ENCODE results near the gene MAP7.
"Not testable (repeated sequence)": the region's sequence is repeated elsewhere in the genome, so short reads cannot be mapped to it uniquely, and the experiment has no call there.

Gene MAP7

DNA sequence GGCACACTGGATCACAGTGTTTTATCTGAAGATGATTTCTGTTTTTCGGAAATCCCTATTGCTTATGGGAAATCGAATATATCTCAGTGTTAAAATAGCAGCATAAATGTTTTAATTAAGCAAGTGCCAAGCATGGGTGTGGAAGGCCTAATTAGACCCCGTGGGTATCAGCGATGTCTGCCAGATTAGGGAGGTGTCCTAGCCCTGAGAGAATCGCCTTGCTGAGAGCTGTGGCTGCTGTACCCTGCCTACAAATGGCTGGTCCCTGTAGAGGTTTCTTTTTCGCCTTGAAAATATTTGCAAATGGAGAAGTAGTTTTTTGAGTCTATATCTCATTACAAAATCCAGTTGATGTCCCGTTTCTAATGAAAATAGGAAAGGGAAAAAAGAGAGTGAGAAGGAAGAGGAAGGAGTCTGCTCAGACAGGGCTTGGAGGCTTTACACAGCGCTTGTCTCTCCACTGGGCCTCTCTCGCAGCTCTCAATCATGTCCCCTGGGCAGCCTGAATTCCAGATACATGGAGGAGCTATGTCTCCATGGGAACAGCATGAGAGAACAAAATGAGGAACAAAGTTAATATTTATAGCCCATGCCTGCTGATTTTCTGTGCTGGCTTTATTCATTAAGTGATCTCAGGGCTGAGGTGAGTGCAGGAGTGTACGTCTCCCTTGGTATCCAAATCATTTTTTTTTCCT lies 225.4 kb downstream of the MAP7 start:
- TF ChIP-seq ZNF274 (IDR thresholded peaks at IDR 0.05; ENCODE audit: low read depth, low read length) = no peak
- no peak overlapping the region for H3K4me3 ChIP-seq (ENCODE audit: low read length)

DNA sequence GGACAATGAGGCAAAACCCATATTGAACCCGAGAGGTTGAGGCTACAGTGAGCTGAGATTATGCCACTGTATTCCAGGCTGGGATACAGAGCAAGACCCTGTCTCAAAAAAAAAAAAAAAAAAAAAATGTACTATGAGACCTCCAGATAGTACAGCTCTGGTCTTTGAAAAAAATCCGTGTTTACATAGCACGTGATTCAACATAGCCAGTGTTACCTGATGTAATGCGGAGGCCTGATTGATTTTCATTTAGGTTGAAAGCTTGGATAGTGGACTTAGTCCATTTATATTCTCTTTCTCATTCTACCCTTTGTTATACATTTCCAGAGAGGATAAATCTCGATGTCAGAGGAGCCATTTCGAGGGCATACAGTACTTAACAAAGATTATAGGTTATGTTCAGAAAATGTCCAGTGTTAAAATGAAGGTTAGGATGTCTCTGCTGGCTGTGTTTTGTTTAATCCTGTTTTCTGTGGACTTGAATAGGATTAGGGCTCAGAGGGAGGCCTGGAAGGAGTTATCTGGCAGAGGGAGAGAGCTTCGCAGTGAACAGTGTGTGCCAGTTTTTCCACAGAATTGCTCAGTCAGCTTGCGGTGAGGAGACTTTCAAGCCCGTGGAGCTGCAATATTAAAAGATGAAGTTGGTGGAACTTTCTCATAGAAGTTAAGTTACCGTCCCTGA lies 226.7 kb downstream of the MAP7 start:
- TF ChIP-seq ZNF274 (IDR thresholded peaks at IDR 0.05; ENCODE audit: low read depth, low read length) = no peak
- no peak overlapping the region for H3K4me3 ChIP-seq (ENCODE audit: low read length)

DNA sequence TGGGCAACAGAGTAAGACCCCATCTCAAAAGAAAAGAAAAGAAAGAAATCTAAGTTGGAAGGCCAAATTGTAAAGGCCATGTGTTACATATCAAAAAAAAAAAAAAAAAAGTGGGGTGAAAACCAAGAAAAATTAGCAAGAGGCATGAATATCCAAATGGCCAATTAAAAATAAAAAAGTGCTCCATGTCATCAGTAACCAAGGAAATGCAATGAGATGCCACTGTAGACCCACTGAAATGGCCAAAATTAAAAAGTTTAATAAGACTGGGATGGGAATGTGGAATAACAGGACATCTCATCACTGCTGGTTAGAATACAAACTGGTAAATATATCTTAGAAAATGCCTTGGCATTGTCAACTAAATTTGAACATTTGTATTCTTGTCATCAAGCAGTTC lies 230.5 kb downstream of the MAP7 start:
- no peak for TF ChIP-seq ZNF274 (IDR thresholded peaks at IDR 0.05; ENCODE audit: low read depth, low read length)
- no peak overlapping the region for H3K4me3 ChIP-seq (ENCODE audit: low read length)

DNA sequence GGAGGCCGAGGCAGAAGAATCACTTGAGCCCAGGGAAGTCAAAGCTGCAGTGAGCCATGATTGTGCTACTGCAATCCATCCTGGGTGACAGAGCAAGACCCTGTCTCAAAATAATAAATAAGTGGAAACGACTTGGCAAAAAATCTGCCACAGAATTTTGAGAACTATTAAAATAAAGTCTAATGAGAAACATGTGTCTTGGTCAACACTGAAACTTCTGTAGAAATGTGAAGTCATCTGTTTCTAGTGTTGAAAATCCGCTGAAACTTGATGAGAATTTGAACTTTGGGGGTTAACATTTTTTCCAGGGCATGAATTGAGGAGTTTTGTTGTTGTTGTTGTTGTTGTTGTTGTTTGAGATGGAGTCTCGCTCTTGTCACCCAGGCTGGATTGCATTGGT lies 231.5 kb downstream of the MAP7 start:
- H3K4me3 ChIP-seq (ENCODE audit: low read length) = no peak overlapping the region
- TF ChIP-seq ZNF274 (IDR thresholded peaks at IDR 0.05; ENCODE audit: low read depth, low read length) = no peak

DNA sequence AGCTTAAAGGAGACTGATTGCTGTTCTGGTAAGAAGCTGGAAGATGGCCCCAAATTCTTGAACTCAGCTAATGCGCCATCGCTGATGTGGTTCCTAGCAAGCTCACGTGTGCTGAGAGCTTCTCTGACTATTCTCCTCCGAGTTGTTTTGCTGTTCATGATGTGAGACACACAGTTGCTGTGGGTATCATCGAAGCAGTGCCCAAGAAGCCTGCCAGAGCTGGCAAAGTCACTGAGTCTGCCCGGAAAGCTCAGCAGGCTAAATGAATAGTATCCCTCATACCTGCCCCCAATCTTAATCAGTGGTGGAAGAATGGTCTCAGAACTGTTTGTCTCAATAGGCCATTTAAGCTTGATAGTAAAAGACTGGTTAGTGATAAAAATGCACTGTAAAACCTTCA lies 232.3 kb downstream of the MAP7 start:
- no peak for TF ChIP-seq ZNF274 (IDR thresholded peaks at IDR 0.05; ENCODE audit: low read depth, low read length)
- no peak overlapping the region for H3K4me3 ChIP-seq (ENCODE audit: low read length)

DNA sequence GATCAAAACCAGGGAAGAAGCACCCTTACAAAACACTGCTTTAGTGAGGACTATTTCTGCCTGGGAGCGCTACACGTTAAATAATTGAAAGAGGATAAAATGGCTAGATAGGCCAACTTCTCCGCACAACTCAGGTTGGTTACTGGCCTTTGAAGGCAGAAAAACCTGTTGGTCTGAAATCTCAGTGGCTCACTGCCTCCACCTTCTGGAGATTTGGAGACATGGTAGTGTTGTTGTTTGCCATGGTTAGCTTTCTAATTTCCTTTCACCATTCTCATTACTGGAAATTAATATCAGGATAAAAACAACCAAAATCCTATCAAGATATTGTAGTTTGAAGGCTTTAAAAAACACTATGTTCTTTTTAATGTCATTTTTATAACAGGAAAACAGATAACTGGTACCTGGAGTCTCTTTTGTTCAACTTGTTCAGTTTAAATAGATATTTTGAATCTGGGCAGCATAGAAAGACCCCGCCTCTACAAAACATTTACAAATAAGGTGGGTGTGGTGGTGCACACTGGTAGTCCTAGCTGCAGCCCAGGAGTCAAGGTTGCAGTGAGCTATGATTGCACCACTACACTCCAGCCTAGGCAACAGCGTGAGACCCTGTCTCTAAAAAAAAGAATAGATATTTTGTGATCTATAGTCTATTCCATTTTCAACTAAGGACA lies 233.1 kb downstream of the MAP7 start:
- TF ChIP-seq ZNF274 (IDR thresholded peaks at IDR 0.05; ENCODE audit: low read depth, low read length) = no peak
- H3K4me3 ChIP-seq (ENCODE audit: low read length) = no peak overlapping the region

DNA sequence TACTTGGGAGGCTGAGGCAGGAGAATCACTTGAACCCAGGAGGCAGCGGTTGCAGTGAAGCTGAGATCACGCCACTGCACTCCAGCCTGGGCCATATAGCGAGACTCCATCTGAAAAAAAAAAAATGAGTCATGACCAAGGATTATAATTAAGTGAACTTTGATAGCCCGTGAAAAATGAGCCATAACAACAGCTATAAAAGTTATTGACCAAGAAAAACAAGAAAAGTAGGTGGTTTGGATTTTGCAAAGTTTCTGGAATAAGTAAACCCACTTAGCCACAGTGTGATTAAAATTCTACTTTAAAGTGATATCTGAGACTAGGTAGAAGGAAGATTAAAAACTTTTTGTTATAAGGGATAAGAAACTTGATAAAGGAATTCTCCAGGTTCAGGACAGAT lies 234.6 kb downstream of the MAP7 start:
- no peak overlapping the region for H3K4me3 ChIP-seq (ENCODE audit: low read length)
- TF ChIP-seq ZNF274 (IDR thresholded peaks at IDR 0.05; ENCODE audit: low read depth, low read length) = no peak

DNA sequence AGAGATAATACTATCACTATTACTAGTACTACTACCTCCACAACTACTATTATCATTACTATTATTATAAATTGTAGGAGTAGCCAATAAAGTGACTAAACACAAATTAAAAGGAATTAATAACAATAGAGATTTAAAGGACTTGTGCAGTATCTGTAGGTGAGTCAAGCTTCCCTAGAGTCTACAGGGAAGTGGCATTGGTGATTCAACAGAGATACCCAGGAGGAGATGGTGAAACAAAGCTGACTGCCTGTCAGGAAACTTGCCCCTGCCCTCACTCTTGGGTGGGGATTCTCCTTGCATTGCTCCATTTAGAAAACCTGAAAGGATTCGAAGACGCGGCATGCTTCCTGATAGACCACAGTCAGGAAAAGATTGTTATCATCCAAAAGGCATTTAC lies 237.2 kb downstream of the MAP7 start:
- no peak overlapping the region for H3K4me3 ChIP-seq (ENCODE audit: low read length)
- no peak for TF ChIP-seq ZNF274 (IDR thresholded peaks at IDR 0.05; ENCODE audit: low read depth, low read length)

DNA sequence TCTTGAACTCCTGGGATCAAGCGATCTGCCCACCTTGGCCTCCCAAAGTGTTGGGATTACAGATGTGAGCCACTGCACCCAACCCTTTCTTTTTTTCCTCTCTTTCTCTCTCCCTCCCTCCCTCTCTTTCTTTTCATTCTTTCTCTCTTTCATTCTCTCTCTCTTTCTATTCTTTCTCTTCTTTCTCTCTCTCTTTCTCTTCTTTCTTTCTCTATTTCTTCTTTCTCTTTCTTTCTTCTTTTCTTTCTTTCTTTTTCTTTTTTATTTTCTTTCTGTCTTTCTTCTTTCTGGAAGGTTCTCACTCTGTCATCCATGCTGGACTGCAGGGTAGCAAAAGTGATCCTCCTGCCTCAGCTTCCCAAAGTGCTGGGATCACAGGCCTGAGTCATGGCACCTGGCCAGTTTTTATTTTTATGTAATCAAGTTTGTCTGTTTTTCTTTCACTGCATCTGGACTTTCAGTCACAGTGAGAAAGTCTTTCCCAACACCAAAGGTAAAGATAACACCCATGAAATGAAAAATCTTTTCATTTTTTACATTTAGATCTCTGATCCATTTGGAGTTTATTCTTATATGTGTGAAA lies 240.4 kb downstream of the MAP7 start:
- H3K4me3 ChIP-seq (ENCODE audit: low read length) = no peak overlapping the region
- no peak for TF ChIP-seq ZNF274 (IDR thresholded peaks at IDR 0.05; ENCODE audit: low read depth, low read length)

DNA sequence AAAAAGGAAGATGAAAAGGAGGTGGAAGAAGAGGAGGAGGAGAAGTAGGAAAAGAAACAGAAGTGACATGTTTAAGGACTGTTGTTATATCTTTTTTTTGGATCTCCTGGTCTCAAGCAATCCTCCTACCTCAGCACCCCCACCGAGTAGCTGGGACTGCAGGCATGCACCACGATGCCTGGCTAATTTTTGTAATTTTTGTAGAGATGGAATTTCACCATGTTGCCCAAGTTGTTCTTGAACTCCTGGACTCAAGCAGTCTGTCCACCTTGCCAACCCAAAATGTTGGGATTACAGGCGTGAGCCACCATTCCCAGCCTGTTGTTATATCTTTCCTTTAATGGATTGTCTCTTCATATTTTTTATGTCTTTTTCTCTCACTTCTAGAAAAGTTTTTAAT lies 241.1 kb downstream of the MAP7 start:
- no peak overlapping the region for H3K4me3 ChIP-seq (ENCODE audit: low read length)
- no peak for TF ChIP-seq ZNF274 (IDR thresholded peaks at IDR 0.05; ENCODE audit: low read depth, low read length)

DNA sequence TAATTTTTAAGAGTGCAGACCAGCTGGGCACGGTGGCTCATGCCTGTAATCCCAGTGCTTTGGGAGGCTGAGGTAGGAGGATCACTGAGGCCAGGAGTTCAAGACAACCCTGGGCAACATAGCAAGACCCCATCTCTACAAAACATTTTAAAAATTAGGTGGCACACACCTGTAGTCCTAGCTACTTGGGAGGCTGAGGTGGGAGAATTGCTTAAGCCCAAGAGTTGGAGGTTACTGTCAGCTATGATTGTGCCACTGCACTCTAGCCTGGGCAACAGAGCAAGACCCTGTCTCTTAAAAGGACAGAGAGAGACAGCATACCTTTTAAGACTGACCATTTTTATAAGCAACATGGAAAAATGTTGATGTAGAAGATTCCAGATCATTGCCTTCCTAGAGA lies 241.8 kb downstream of the MAP7 start:
- H3K4me3 ChIP-seq (ENCODE audit: low read length) = not testable (repeated sequence)

DNA sequence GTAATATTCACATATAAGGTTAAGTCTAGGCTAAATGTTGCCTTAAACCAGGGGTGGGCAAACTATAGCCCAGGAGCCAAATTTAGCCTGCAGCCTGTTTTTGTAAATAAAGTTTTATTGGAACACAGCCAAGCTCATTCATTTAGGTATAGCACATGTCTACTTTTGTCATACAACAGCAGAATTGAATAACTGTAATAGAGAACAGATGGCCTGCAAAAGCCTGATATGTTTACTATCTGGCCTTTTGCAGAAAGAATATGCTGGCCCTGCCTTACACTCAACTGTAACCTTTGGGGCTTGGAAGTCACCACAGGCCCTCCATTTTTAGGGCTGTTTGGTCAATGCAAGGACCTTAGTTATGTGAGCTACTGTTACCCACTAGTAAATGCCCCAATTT lies 242.9 kb downstream of the MAP7 start:
- H3K4me3 ChIP-seq (ENCODE audit: low read length) = no peak overlapping the region
- TF ChIP-seq ZNF274 (IDR thresholded peaks at IDR 0.05; ENCODE audit: low read depth, low read length) = no peak

DNA sequence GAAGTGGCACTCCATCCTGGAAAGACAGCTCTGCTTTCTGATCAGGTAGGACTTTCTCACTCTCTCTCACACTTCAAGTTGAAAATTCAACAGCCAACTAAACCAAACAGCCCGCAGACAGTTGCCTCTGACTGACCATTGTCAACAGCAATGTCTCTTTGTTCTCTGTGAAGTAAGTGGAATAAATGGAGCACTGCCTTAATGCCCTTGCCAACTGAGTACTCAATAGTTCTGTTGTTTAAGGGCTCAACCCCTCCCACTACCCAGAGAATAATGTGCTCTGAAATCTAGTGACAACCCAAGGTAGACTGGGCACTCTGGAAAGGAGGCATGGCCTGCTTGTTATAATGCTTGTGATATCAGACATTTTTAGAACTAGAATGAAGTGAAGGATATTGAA lies 243.8 kb downstream of the MAP7 start:
- H3K4me3 ChIP-seq (ENCODE audit: low read length) = no peak overlapping the region
- no peak for TF ChIP-seq ZNF274 (IDR thresholded peaks at IDR 0.05; ENCODE audit: low read depth, low read length)

DNA sequence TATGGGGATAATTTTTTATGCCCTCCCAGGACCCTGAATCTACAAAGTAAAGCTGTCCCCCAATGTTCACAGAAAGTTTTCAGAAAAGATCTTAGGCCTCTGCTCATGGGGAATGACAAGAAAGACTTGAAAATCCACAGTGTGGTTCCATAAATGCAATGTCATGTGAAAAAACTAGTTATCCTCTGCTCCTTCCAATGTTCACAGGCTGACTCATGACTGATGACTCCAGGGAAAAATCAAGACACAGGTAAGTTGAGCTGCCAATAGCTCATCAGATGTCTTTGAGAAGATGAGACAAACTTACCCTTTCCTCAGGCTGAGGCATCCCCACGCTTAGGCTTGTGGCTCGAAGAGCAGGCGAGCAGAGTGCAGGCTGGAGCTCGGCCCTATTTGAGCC lies 245.8 kb downstream of the MAP7 start:
- no peak overlapping the region for H3K4me3 ChIP-seq (ENCODE audit: low read length)
- no peak for TF ChIP-seq ZNF274 (IDR thresholded peaks at IDR 0.05; ENCODE audit: low read depth, low read length)

DNA sequence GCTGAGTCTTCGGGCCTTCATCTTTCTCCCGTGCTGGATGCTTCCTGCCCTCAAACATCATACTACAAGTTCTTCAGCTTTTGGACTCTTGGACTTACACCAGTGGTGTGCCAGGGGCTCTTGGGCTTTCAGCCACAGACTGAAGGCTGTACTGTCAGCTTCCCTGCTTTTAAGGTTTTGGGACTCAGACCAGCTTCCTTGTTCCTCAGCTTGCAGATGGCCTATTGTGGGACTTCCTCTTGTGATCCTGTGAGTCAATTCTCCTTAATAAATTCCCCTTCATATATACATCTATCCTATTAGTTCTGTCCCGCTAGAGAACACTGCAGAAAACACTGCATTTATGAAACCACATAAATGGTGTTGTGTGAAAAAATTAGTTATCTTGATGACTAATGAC lies 246.7 kb downstream of the MAP7 start:
- TF ChIP-seq ZNF274 (IDR thresholded peaks at IDR 0.05; ENCODE audit: low read depth, low read length) = no peak
- no peak overlapping the region for H3K4me3 ChIP-seq (ENCODE audit: low read length)
